HCT116 (cell line): ENCODE data around the gene HERPUD1.

ENCODE experiments used
- CEBPB ChIP-seq: IDR thresholded peaks from 2 replicates; pipeline ENCODE4 v1.6.1; 2012; ENCODE audit warnings: low read depth
- CTCF ChIP-seq, 3 experiments: fragments of 200-600 bp in 1 of 3; sonication (generic) in 1 of 3; IDR thresholded peaks in 2 of 3; conservative IDR thresholded peaks in 1 of 3; 2 replicates each; pipeline ENCODE4 v1.5.1; 2012 to 2017; ENCODE audit warnings: low read depth in 2 of 3, low read length in 2 of 3, antibody characterized with exemption in 1 of 3, borderline replicate concordance in 1 of 3, control low read depth in 1 of 3, mild to moderate bottlenecking in 1 of 3, mixed read lengths in 1 of 3, mixed run types in 1 of 3, moderate library complexity in 1 of 3; ENCODE audit not compliant: insufficient read depth in 1 of 3
- EZH2phosphoT487 ChIP-seq: fragments of 200-600 bp; IDR thresholded peaks from 2 replicates; pipeline ENCODE4 v1.6.1; 2018; ENCODE audit warnings: antibody characterized with exemption, borderline replicate concordance
- JUND ChIP-seq: IDR thresholded peaks from 2 replicates; pipeline ENCODE4 v1.6.1; 2012
- POLR2A ChIP-seq: IDR thresholded peaks from 2 replicates; pipeline ENCODE4 v1.7.0; 2011; ENCODE audit warnings: borderline replicate concordance; ENCODE audit not compliant: insufficient read depth, insufficient read length; ENCODE audit errors: extremely low read depth
- POLR2AphosphoS5 ChIP-seq: IDR thresholded peaks from 2 replicates; pipeline ENCODE4 v1.6.1; 2011; ENCODE audit warnings: mild to moderate bottlenecking, low read depth, low read length, moderate library complexity
- RAD21 ChIP-seq: IDR thresholded peaks from 2 replicates; pipeline ENCODE4 v1.6.1; 2012; ENCODE audit warnings: low read depth, mild to moderate bottlenecking
- SIN3A ChIP-seq: IDR thresholded peaks from 2 replicates; pipeline ENCODE4 v1.6.1; 2012; ENCODE audit warnings: low read depth
- SP1 ChIP-seq: IDR thresholded peaks from 2 replicates; pipeline ENCODE4 v1.6.1; 2012; ENCODE audit warnings: low read depth
- YY1 ChIP-seq: IDR thresholded peaks from 2 replicates; pipeline ENCODE4 v1.6.1; 2011; ENCODE audit warnings: low read length, low read depth, moderate library complexity, mild to moderate bottlenecking; ENCODE audit not compliant: insufficient replicate concordance; ENCODE audit errors: extremely low read depth
- ZNF274 ChIP-seq: fragments of 200-500 bp; sonication (Bioruptor generic); IDR thresholded peaks from 2 replicates; pipeline ENCODE4 v1.6.1; 2014; ENCODE audit warnings: mild to moderate bottlenecking, low read depth, low read length, inconsistent platforms
- TF ChIP-seq, protein P1 (sequence below): IDR thresholded peaks from 2 replicates; pipeline ENCODE4 v1.6.1; 2012
- TF ChIP-seq, protein P2 (sequence below): IDR thresholded peaks from 2 replicates; pipeline ENCODE4 v1.6.1; 2012

DNA sequence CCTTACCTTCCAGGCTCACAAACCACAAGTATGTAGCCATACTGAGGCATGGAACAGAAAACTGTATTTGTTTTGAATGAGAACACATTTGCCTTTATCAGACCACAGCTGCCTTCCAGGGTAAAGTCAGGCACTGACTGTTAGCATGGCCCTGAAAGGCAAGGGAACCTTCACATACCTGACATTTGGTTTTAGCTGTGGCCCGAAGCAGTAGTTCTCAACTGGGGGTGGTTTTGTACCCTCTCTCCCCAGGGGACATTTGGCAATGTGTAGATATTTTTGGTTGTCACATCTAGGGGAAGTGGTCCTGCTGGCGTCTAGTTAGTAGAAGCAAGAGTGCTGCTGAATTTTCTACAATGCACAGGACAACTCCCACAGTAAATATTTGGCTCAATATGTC, 9.2 kb downstream of the HERPUD1 start:
- no peak for TF ChIP-seq CTCF (IDR thresholded peaks at IDR 0.05 in 2 of 3, conservative IDR thresholded peaks at IDR 0.05 in 1 of 3; ENCODE audit: borderline replicate concordance in 1 of 3, insufficient read depth in 1 of 3, low read depth in 2 of 3, low read length in 2 of 3)
- no peak for TF ChIP-seq ZNF274
- TF ChIP-seq CEBPB: no peak
- TF ChIP-seq, protein P1, sequence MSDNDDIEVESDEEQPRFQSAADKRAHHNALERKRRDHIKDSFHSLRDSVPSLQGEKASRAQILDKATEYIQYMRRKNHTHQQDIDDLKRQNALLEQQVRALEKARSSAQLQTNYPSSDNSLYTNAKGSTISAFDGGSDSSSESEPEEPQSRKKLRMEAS: no peak
- no peak for TF ChIP-seq JUND
- TF ChIP-seq POLR2A: no peak
- 0 out of 2 replicates have a peak, but pooled peaks have one; percentile 12 for TF ChIP-seq POLR2AphosphoS5
- no peak for TF ChIP-seq SIN3A
- no peak for TF ChIP-seq YY1
- TF ChIP-seq SP1: no peak
- TF ChIP-seq RAD21: no peak
- no peak for TF ChIP-seq EZH2phosphoT487
- TF ChIP-seq, protein P2, sequence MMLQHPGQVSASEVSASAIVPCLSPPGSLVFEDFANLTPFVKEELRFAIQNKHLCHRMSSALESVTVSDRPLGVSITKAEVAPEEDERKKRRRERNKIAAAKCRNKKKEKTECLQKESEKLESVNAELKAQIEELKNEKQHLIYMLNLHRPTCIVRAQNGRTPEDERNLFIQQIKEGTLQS: no peak
